Measurements from ENCODE around the gene SYNDIG1L.

- TF ChIP-seq POLR2A (conservative IDR thresholded peaks at IDR 0.05) (no peak), ATF2 (CRISPR knock-in tag; IDR thresholded peaks at IDR 0.05) (no peak), DEAF1 (CRISPR knock-in tag; IDR thresholded peaks at IDR 0.05) (no peak), RAD21 (CRISPR knock-in tag; conservative IDR thresholded peaks at IDR 0.05 in 1 of 2, IDR thresholded peaks at IDR 0.05 in 1 of 2) (no peak), PREB (CRISPR knock-in tag; IDR thresholded peaks at IDR 0.05) (no peak), ARNT (IDR thresholded peaks at IDR 0.05) (no peak)
These were observed 11.5 kb downstream of the SYNDIG1L start for GRCh38 chr14:74414403-74415114.

Data from K562 (cell line).